Measurements from ENCODE around the gene GPC1. TPM values are rescaled to one million over a fixed set of nuclear protein-coding genes. Genes with fewer than 3 reads are reported as not detected.

Gene GPC1
- total and polyA plus RNA-seq, 2 donors (not counting 1 experiment from before 2014, with no cell fraction given) = 1.2 to 3.3 TPM

DNA sequence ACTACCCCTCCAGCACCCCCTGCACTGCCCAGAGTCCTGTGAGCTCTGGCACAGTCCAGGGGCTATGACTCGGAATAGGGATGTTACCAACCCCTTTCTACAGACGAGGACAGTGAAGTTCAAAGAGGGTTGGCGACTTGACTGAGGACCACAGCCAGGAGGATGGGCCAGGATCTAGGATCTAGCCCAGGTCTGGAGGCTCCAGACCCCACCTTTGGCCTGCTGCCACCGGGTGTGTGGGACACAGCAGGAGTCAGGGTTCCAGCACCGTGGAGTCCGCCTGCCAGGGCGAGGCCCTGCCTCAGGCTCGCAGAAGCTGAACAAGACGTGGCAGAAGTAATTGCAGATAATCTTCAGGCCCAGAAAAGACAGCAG lies 37.9 kb upstream of the GPC1 start:
- intact Hi-C loops (cut with micrococcal nuclease) = no loop called here
- Histone ChIP-seq H2AFZ (ENCODE audit: insufficient read depth, low read depth, low read length, poor library complexity, severe bottlenecking) (no peak overlapping the region), H3K9me3 (ENCODE audit: control extremely low read depth in 1 of 3, control insufficient read depth in 2 of 3, insufficient read depth in 1 of 3, low read length in 2 of 3) (no peaks in the 10 kb centered on the region), H3K36me3 (replicated peaks in 1 of 2; ENCODE audit: control extremely low read depth in 1 of 2, control insufficient read depth in 1 of 2, extremely low read depth in 1 of 2, insufficient read depth in 2 of 2, low read length in 1 of 2) (no peaks in the 10 kb centered on the region), H3K79me2 (ENCODE audit: control insufficient read depth, insufficient read depth, low read length) (no peaks in the 10 kb centered on the region), H3K27ac (ENCODE audit: low read length in 2 of 2) (no peak overlapping the region), H3K4me3 (ENCODE audit: control extremely low read depth in 1 of 5, extremely low read depth in 1 of 5, insufficient read depth in 1 of 5, low read depth in 2 of 5, low read length in 4 of 5) (no peak overlapping the region), H3K9ac (ENCODE audit: low read length) (no peak overlapping the region), H3K4me2 (replicated peaks; ENCODE audit: low read depth, low read length, poor library complexity, severe bottlenecking) (no peak overlapping the region), H4K20me1 (ENCODE audit: control insufficient read depth, insufficient read depth, low read length, poor library complexity, severe bottlenecking) (no peaks in the 10 kb centered on the region), H3K27me3 (replicated peaks in 1 of 4; ENCODE audit: control extremely low read depth in 1 of 4, control insufficient read depth in 3 of 4, insufficient read depth in 4 of 4, low read length in 3 of 4) (no peaks in the 10 kb centered on the region), H3K4me1 (ENCODE audit: control insufficient read depth in 2 of 2, insufficient read depth in 2 of 2, low read length in 2 of 2) (no peaks in the 10 kb centered on the region)
- Mint-ChIP-seq H3K27me3 (peaks cover 3% of the 10 kb centered on the region), H3K27ac (no peak overlapping the region), H3K4me1 (no peaks in the 10 kb centered on the region), H3K9me3 (ENCODE audit: insufficient read depth) (no peaks in the 10 kb centered on the region), H3K4me3 (no peak overlapping the region)
- TF ChIP-seq, protein P1, sequence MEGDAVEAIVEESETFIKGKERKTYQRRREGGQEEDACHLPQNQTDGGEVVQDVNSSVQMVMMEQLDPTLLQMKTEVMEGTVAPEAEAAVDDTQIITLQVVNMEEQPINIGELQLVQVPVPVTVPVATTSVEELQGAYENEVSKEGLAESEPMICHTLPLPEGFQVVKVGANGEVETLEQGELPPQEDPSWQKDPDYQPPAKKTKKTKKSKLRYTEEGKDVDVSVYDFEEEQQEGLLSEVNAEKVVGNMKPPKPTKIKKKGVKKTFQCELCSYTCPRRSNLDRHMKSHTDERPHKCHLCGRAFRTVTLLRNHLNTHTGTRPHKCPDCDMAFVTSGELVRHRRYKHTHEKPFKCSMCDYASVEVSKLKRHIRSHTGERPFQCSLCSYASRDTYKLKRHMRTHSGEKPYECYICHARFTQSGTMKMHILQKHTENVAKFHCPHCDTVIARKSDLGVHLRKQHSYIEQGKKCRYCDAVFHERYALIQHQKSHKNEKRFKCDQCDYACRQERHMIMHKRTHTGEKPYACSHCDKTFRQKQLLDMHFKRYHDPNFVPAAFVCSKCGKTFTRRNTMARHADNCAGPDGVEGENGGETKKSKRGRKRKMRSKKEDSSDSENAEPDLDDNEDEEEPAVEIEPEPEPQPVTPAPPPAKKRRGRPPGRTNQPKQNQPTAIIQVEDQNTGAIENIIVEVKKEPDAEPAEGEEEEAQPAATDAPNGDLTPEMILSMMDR (IDR thresholded peaks at IDR 0.05) = no peak
- TF ChIP-seq EZH2 (IDR thresholded peaks at IDR 0.05; ENCODE audit: borderline replicate concordance, insufficient read depth, low read depth, low read length, poor library complexity, severe bottlenecking) = no peak
- ATAC-seq (ENCODE audit: low read depth) = no peak
- ChIA-PET CTCF (no interaction called here), POLR2A (no interaction called here)
- WGBS (ENCODE audit: insufficient coverage) = 88% methylated on average over 9 of the region's 9 CpGs
- no peak for DNase-seq

DNA sequence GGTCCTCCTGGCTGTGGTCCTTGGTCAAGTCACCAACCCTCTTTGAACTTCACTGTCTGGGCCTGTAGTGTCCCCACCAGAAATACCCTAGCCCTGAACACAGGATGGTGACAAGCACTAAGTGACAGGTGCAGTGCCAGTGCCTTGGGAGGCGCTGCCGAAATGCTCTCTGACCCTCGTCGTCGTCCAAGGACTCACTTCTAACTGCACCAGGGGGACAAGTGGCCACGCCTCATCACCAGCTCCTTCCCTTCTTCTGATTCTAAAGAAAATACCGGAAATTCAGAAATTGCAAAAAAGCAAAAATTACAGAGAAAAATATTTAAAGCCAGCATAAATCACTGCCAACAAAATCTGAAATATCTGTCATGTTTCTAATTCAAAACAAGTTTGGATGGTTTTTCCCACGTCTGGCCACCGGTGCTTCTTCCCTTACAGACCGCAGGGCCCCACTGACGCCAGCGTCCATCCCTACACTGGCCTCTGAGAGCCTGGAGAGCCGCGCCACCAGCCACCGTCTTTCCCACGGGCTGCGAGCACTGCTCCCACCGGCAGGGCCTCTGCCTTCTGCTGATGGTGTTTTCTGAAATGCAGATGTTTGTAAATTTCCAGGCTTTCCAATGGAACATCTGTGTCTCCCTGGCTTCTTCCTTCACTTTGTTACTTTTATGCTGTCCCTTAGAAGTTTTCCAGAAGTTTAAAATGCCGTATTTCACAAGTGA lies 37.4 kb upstream of the GPC1 start:
- ATAC-seq (ENCODE audit: low read depth) (no peak), DNase-seq (no peak)
- Histone ChIP-seq H4K20me1 (ENCODE audit: control insufficient read depth, insufficient read depth, low read length, poor library complexity, severe bottlenecking) (no peaks in the 10 kb centered on the region), H3K4me1 (ENCODE audit: control insufficient read depth in 2 of 2, insufficient read depth in 2 of 2, low read length in 2 of 2) (no peaks in the 10 kb centered on the region), H3K36me3 (replicated peaks in 1 of 2; ENCODE audit: control extremely low read depth in 1 of 2, control insufficient read depth in 1 of 2, extremely low read depth in 1 of 2, insufficient read depth in 2 of 2, low read length in 1 of 2) (no peaks in the 10 kb centered on the region), H3K4me2 (replicated peaks; ENCODE audit: low read depth, low read length, poor library complexity, severe bottlenecking) (no peak overlapping the region), H3K27ac (ENCODE audit: low read length in 2 of 2) (no peak overlapping the region), H3K9ac (ENCODE audit: low read length) (no peak overlapping the region), H3K27me3 (replicated peaks in 1 of 4; ENCODE audit: control extremely low read depth in 1 of 4, control insufficient read depth in 3 of 4, insufficient read depth in 4 of 4, low read length in 3 of 4) (no peaks in the 10 kb centered on the region), H2AFZ (ENCODE audit: insufficient read depth, low read depth, low read length, poor library complexity, severe bottlenecking) (no peak overlapping the region), H3K9me3 (ENCODE audit: control extremely low read depth in 1 of 3, control insufficient read depth in 2 of 3, insufficient read depth in 1 of 3, low read length in 2 of 3) (no peaks in the 10 kb centered on the region), H3K79me2 (ENCODE audit: control insufficient read depth, insufficient read depth, low read length) (no peaks in the 10 kb centered on the region), H3K4me3 (ENCODE audit: control extremely low read depth in 1 of 5, extremely low read depth in 1 of 5, insufficient read depth in 1 of 5, low read depth in 2 of 5, low read length in 4 of 5) (no peak overlapping the region)
- Mint-ChIP-seq H3K27ac (no peak overlapping the region), H3K4me1 (no peaks in the 10 kb centered on the region), H3K27me3 (peaks cover 3% of the 10 kb centered on the region), H3K4me3 (no peak overlapping the region), H3K9me3 (ENCODE audit: insufficient read depth) (no peaks in the 10 kb centered on the region)
- TF ChIP-seq, protein P1 (IDR thresholded peaks at IDR 0.05) = no peak
- TF ChIP-seq EZH2 (IDR thresholded peaks at IDR 0.05; ENCODE audit: borderline replicate concordance, insufficient read depth, low read depth, low read length, poor library complexity, severe bottlenecking) = no peak
- WGBS (ENCODE audit: insufficient coverage) = 83% methylated on average over 19 of the region's 19 CpGs
- POLR2A ChIA-PET = no interaction called here
- intact Hi-C loops (cut with micrococcal nuclease) = no loop called here
- CTCF ChIA-PET = no interaction called here
